Testis (tissue), 2 donors: ENCODE data around the gene ERBB4.

Experiments
- POLR2A ChIP-seq: fragments of 450-650 bp; IDR thresholded peaks from one replicate; pipeline ENCODE4 v1.6.1; 2017; ENCODE audit warnings: antibody characterized with exemption, mild to moderate bottlenecking, moderate library complexity
- TF ChIP-seq, protein P1 (sequence below), 3 experiments: fragments of 450-650 bp in 2 of 3; fragments of 200-600 bp in 1 of 3; sonication (generic) in 1 of 3; IDR thresholded peaks; one replicate each; pipeline ENCODE4 v1.5.1; 2016 to 2019; ENCODE audit warnings: antibody characterized with exemption in 3 of 3, mild to moderate bottlenecking in 2 of 3, moderate library complexity in 1 of 3

- TF ChIP-seq, protein P1, sequence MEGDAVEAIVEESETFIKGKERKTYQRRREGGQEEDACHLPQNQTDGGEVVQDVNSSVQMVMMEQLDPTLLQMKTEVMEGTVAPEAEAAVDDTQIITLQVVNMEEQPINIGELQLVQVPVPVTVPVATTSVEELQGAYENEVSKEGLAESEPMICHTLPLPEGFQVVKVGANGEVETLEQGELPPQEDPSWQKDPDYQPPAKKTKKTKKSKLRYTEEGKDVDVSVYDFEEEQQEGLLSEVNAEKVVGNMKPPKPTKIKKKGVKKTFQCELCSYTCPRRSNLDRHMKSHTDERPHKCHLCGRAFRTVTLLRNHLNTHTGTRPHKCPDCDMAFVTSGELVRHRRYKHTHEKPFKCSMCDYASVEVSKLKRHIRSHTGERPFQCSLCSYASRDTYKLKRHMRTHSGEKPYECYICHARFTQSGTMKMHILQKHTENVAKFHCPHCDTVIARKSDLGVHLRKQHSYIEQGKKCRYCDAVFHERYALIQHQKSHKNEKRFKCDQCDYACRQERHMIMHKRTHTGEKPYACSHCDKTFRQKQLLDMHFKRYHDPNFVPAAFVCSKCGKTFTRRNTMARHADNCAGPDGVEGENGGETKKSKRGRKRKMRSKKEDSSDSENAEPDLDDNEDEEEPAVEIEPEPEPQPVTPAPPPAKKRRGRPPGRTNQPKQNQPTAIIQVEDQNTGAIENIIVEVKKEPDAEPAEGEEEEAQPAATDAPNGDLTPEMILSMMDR (IDR thresholded peaks at IDR 0.05): no peak
- no peak for TF ChIP-seq POLR2A
These were observed 261.8 kb downstream of the ERBB4 start for GRCh38 chr2:212276813-212277212.
